HG02938 (cell line): ENCODE measurements around the gene ATG4A.

Experiments
- ATAC-seq: cut with Tn5 transposase; IDR thresholded peaks from one replicate; pipeline ENCODE4 v1.9.1; 2021; ENCODE audit warnings: mild to moderate bottlenecking, moderate library complexity; ENCODE audit not compliant: unreplicated experiment

ATG4A gene

DNA sequence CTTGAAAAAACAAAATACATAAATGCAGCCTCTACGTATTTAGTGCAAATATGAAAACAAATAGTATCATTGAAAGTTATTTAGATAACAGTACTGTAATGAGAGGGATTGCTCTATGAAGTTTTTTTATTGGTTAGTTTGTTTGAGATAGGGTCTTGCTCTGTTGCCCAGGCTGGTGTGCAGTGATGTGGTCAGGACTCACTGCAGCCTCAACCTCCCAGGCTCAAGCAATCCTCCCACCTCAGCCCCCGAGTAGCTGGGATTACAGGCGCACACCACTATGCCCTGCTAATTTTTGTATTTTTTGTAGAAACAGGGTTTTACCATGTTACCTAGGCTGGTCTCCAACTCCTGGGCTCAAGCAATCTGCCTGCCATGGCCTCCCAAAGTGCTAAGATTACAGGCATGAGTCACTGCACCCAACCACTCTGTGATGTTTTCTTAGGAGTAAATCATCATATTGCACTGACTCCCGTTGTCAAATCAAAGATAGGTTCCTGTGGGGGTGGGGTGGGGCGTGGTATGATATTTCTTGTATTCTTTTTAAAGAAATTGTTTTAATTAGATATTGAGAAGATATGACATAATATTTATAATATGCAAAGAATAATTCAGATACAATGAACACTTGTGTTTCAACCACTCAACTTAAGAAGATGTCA, 75.8 kb downstream of the ATG4A start:
- ATAC-seq = no peak

DNA sequence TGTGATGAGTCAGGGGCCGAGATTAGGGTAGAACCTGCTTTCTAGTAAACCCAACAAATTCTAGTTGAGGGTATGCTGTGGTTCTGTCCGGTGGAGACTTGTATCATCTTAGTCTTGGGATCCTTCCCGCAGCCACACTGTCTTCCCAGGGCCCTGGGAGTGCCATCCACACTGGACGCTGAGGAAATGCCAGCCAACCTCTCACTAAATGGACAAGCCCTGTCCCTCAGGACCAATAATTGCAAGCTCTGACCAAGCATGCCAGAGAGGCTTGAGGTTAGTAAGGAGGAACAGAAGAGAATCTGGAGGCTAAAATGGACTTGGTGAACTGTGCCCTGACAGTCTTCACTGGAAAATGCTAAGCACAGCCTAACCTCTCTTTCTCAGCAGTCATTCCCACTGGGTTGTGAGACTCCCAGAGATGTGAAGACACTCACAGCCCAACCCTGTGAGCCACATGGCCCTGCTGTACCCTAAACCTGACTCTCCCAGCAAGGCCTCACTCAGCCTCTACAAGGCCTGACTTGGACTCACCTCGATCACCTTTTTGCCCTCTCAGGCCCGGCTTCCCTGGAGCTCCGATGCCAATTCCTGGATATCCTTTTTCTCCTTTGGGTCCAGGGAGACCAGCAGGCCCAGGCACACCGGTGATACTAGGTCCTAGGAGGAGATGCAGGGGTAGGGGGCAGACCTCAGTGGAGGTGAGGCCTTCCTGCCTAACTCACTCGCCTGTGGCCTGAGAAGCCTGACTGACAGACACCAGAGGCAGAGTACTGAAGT, 77.6 kb downstream of the ATG4A start:
- no peak for ATAC-seq

DNA sequence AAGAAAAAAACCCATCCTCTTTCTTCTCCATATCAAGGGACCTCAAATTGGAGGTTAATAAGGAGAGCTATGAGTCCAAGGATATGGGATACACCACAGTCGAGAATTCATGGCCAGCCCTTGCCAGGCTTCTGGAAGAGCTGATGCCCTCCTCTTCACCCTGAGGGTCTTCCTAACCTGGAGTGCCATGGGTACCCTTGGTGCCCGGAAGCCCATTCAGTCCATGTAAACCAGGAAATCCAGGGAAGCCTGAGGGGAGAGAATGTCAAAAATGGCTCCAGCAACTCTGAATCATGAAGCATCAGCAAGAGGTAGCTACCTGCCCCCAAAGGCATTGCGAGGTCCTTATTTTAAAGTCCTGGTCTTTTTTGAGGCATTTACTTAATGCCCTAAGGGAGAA, 78.2 kb downstream of the ATG4A start:
- no peak for ATAC-seq

DNA sequence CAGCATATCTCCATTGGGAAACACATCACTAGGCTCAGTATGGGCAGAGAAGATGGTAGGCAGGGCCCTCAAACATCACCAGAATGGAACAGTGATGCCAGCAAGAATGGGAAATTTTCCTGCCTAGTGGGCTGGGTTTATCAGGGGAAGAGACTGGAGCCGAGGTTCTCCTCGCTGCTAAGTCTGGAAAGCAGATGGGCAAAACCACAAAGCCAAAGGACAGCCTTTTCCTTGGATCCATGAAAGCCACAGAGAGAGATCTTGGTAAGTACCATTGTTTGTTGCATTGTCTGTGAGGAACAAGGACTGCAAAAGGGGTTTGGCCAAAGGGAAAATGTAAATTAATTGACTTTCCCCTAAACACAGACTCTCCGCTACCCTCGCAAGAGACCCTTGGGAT, 80.1 kb downstream of the ATG4A start:
- no peak for ATAC-seq

DNA sequence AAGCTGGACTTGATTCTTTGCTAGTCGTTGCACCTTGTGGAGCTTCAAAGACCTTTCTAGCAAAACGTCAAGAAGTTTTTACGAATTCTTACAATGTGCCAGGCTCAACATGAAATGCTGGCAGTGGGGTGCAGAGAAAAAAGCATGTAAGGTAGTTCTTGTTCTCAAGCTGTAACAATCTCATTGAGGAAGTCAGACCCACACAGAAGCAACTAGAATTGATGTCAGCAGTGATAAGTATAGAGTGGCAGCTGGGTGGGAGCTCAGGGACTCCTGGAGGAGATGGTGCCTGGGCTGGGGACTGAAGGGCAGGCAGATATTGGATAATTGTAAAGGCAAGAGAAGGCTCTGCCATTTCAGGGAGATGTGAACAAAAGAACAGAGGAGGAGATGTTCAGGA, 82.3 kb downstream of the ATG4A start:
- no peak for ATAC-seq

DNA sequence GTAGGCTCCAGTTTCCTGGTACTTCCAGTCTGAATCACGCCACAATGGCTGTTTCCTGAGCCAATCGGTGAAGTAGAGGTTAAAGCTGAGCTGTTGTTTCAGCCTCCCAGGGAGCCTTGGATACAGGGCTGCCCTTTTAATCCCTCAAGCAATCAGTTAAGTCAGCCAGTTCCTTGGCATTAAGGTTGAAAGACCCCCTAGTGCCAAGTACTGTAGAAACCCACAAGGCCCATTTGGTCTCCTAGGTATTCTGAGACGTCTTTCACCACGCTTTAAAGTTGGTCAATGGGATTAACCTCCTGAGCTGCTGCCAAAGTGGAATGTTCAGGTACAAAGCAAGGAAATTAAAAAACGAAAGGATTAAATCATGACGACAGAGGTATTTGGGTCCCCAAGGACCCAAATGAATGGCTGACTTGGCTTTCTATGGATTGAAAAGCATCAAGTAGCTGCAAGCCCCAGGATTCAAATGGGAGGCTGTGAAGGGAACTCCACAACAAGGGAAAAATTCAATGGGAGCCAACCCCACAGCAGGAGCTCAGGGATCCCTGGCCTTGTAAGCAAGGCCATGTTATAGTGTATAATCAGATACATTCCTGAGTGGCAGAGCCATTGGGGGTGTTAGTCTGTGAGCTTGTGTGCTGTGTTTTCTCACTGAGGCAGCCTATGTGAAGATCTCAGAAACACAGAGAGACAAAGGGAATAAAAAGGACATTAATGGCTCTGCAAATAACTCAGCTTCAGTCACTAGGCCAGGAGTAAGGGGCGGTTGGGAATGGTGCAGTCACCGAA, 86.0 kb downstream of the ATG4A start:
- ATAC-seq = no peak

DNA sequence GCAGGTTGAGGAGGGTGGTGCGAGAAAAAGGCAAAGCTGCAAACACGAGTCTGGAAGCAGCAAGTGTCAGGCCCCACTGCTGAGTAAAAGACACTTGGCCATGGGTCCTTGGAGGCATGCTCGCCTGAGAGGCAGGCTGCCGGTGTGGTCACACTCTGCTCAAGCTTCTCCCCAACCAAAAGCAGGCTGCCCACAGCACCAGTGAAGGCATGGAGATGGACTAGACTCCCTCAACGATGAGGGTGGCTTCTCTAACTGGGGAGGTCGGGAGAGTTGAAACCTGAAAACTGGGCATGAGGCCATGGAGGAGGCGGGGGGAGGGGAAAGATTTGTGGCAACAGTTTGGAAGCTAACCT, 86.5 kb downstream of the ATG4A start:
- ATAC-seq = no peak

DNA sequence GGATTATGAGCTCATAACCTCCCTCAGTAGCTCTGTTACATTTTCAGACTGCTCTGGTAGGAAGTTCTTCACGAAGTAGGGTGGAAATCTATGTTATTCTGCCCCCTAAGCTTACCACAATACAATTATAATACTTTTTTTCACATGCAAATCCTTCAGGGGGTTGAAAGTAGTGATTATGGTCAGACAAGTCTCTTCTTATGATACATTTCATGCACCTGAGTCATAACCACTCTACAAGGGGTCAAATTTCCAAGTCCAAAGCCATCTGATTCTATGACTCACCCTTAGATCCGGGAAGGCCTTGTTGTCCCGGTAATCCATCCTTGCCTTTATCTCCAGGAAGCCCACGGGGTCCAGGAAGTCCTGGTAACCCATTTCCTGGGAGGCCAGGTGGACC, 95.2 kb downstream of the ATG4A start:
- ATAC-seq = no peak

DNA sequence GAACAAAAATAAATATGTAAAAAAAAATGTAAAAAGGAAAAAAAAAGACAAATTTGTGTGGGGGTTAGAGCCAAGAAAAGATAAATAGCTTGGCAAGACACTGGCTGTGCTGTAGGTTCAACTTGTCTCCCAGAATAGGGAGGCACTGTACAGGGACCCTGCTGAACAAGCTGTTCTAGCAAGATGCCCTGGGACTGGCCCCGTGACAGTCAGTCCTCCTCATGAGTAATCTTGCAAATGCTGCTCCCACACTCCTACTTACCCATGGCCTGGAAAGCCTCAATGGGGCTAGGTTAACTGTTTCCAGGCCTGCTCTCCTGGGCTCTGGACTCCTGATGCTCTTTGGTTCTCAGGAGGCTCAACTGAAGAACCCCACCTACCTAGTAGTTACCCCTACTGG, 106.8 kb downstream of the ATG4A start:
- ATAC-seq = no peak

DNA sequence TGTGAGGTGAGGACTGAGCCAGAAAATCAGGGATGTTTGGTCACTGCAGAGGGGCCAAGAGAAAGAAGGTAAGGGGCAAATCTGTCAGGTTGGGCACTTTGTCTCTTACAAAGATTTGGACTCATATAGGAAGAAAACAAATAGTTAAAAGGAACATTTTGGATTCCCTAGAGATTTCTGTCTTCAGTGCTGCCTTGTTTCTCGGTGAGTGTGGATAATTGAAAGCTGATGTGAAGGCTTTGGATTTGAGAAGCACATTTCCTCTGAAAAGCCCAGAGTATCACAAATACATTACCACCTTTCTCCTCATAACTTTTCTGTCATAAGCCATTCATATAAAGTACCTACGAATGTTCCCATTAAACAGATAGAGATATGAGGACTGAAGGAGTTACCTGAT, 107.5 kb downstream of the ATG4A start:
- no peak for ATAC-seq

DNA sequence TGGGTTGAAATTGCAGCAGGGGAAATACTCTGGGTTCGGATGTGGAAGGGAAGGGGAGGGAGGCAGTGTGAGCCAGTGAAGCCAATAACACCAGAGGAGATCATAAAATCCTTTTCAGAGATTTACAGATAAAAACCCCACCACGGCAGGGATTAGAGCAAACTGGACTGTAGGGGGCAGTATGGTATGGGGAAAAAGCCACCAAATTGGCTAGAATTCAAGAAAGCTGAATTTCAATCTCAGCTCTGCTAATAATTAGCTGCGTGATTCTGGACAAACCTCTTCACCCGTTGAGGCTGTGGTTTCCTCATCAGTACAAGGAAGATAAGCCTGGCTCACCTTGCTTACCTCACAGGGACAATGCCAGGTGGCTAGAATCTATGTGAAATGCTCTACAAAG, 108.1 kb downstream of the ATG4A start:
- ATAC-seq = peak; percentile 70

DNA sequence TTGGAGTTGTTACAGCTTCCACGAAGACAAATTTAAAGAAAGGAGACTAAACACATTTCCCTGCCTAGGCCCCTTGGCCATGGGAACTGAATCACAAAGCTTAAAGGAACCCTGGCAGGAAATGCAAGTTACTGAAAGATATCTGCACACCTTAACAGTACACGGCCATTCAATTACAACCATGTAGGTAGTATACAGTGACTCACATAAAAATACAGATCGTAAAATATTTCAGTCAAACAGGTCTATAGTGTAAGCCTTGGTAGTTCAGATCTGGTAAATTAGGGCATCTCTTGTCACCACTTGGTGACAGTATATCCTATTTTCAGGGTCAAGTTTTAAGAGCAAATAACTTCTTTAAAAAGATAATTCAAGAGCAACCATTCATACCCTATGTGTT, 112.0 kb downstream of the ATG4A start:
- ATAC-seq = no peak
